Activated CD4-positive, alpha-beta T cell treated with anti-CD3 and anti-CD28 coated beads, Interleukin-2, amount 50 U/mL, for 48 hours (primary cell): ENCODE data around the gene TRAF3.
"Not testable (repeated sequence)": the region's sequence is repeated elsewhere in the genome, so short reads cannot be mapped to it uniquely, and the experiment has no call there.

Source experiments
- DNase-seq, 2 experiments: peaks; one replicate each; pipeline ENCODE4 v3.0.0-alpha.2; 2020

TRAF3 gene

DNA sequence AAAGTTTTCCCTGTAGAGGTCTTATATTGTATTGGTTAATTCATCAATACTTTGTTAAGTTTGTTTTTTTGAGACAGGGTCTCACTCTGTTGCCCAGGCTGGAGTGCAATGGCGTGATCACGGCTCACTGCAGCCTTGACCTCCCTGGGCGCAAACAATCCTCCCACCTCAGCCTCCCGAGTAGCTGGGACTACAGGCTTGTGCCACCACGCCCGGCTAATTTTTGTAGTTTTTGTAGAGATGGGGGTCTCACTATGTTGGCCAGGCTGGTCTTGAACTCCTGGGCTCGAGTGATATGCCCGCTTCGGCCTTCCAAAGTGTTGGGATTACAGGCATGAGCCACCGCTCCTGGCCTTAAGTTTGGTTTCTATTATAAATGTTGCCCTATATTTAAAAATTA lies 149.6 kb downstream of the TRAF3 start:
- not testable (repeated sequence) for DNase-seq

DNA sequence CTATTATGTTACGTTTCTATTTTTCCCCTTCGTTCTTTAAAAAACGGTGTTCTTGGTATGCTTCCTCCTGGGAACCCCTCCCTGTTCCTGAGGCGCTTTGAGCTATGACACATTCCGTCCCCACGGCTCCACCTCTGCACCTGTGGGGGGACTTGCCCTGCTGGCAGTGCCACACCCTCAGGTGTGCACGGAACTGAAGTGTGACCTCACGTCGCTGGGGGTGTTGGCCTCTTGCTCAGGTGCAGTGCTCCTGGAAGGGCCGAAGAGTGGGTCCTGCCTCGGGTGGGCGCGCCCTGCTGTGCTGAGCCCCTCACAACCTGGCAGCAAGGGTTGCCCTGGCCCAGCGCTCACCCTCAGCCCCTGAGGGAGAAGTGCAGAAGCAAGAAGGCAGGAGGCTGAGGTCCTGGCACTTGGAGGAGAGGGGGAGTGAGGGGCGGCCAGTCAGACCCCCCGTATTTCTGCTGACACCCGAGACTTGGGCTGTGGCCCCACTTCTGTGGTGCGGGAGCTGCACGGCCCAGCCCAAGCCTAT lies 150.2 kb downstream of the TRAF3 start:
- DNase-seq, result no peak

DNA sequence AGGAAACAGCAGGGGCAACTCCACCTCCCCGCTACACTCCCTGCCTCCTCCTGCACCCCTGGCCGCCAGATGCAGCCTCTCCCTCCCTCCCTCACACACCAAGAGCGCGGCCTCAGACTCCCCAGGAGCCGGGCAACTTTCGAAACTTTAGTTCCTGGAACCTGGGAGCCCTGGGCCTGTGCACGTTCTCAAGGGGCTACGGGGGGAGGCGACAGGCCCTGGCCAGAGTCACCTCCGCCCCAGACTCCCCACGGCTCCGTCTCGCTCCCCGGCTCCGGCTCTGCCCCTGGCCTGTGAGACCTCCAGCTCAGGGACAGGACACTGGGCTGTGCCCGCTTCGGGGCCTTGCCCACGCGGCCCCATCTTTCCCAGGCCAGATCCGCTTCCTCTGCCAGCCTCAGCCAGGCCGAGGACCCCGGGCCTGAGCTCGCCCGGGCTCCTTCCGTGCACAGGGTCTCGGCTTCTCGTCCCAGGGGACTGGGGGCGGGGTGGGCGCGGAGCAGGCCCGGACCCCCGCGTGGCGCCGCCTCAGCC lies 150.7 kb downstream of the TRAF3 start:
- no peak for DNase-seq

DNA sequence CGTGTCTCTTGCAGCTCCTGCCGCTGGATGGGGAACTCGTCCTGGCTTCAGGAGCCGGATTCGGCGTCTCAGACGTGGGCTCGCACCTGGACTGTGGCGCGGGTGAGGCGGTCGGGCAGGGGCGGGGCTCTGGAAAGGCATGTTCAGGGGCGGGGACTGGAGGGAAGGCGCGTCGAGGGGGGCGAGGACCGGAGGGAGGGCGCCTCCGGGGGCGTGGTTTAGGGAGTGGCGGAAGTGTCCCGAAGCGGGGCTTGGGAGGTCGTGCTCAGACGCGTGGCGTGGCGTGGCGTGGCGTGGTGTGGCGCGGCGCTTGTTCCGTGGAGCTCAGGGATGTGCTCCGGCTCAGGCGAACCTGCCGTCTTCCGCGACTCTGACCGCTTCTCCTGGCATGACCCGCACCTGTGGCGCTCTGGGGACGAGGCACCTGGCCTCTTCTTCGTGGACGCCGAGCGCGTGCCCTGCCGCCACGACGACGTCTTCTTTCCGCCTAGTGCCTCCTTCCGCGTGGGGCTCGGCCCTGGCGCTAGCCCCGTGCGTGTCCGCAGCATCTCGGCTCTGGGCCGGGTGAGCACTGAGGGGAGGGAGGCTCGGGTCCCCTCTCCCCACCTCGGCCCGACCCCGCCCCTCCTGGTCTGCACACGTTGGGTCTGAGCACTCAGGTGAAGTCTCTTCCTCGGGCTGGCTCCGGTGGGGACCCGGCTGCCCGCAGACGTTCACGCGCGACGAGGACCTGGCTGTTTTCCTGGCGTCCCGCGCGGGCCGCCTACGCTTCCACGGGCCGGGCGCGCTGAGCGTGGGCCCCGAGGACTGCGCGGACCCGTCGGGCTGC lies 151.4 kb downstream of the TRAF3 start:
- DNase-seq, result peak; percentile 62 to 71

DNA sequence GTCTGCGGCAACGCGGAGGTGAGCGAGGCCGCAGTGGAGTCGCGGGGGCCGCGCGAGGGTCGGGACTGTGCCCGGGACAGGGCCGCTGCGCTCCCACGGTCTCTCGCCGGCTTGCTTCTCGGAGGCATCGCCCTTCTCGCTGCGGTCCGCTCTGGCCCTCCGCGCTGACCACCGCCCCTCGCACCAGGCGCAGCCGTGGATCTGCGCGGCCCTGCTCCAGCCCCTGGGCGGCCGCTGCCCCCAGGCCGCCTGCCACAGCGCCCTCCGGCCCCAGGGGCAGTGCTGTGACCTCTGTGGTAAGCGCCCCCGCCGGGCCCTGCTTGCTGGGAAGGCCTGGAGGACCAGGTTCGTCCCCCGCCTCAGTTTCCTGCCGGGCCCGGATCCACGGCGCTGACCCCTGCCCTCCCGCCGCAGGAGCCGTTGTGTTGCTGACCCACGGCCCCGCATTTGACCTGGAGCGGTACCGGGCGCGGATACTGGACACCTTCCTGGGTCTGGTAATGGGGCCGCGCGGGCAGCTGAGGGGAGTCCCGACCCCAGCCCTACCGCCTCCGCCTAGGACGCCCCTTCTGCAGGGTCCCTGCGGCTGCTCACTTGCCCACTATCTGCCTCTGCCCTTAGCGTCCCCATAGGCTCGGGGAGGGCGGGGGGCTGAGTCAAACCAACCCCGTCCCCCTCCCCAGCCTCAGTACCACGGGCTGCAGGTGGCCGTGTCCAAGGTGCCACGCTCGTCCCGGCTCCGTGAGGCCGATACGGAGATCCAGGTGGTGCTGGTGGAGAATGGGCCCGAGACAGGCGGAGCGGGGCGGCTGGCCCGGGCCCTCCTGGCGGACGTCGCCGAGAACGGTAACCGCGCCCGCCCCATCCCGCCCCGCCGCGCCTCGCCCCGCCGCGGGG lies 152.2 kb downstream of the TRAF3 start:
- DNase-seq, result no peak

DNA sequence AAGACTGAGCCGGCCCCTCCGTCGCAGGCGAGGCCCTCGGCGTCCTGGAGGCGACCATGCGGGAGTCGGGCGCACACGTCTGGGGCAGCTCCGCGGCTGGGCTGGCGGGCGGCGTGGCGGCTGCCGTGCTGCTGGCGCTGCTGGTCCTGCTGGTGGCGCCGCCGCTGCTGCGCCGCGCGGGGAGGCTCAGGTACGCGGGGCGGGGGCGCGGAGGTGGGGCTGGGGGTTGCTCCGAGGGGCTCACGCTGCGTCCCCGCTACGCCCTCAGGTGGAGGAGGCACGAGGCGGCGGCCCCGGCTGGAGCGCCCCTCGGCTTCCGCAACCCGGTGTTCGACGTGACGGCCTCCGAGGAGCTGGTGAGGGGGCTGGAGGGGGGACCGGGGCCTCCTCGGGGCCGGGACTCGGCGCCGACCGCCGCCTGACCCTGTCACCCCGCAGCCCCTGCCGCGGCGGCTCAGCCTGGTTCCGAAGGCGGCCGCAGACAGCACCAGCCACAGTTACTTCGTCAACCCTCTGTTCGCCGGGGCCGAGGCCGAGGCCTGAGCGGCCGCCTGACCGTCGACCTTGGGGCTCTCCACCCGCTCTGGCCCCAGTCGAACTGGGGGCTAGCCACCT lies 153.0 kb downstream of the TRAF3 start:
- DNase-seq, result no peak

DNA sequence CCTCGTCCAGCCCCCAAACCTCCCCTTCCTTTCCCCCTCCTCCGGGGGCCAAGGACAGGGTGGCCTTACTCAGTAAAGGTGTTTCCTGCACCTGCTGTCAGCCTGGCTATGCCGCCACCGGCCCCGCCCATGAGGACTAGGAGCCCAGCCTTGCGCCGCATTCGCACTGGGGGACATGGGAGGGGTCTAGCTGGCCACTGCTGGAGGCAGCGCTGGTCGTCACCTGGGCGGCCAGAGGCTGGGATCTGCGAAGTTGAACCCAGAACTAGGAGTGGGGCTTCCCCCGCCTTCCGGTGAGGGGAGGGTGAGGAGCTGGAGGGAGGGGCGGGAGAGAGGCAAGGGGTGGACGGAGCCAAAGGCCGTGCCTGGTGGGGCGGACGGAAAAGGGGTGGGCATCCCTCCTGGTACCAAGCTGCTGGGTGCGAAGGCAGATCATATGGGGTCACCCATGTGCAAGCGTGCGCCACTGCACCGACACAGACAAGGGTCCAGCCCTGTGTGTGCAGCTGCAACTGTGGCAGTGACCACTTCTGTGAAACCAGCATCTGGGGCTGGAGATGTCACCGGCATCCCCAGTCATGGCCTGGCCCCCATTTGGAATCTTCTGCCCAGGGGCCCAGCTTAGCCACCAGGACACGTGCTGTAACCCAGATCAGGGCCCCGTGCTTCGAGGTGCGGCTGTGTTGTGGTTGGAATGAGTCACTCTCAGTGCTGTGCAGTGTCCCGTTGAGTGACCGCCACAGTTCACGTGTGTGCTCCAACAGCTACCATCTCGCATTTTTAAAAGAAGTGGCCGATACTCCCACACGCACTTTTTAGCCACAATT lies 153.7 kb downstream of the TRAF3 start:
- DNase-seq, result no peak

DNA sequence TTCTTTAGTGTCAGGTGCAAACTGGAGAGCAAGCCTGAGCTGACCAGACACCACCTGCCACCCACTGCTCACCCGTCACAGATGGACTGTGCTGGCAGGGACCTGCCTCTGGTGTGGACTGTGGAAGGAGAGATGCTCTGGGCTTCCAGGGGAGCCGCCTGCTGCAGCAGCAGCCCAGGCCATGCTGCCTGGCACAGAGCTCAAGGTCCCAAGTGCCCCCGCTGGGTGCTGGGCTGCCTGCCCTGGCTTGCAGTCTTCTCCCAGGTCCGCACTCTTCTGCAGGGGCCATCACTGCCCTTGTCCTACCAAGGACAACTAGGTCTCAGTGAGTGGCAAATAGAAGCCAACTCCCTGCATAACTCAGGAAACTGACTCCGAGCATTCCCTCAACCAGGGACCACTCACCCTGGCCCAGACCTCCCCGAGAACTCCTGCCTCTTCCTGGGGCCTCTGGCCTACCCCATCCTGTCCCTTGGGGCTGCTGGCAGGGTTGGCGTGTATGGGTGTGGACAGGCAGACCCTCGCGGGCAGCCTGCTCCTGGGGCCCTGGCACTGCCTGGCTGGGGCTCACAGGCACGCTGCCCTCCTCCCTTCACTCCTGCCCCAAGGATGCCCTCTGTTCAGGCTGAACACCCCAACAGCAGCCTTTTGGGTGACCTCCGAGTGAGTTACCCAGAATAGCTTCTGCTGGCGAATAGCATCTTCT lies 154.5 kb downstream of the TRAF3 start:
- DNase-seq, result no peak

DNA sequence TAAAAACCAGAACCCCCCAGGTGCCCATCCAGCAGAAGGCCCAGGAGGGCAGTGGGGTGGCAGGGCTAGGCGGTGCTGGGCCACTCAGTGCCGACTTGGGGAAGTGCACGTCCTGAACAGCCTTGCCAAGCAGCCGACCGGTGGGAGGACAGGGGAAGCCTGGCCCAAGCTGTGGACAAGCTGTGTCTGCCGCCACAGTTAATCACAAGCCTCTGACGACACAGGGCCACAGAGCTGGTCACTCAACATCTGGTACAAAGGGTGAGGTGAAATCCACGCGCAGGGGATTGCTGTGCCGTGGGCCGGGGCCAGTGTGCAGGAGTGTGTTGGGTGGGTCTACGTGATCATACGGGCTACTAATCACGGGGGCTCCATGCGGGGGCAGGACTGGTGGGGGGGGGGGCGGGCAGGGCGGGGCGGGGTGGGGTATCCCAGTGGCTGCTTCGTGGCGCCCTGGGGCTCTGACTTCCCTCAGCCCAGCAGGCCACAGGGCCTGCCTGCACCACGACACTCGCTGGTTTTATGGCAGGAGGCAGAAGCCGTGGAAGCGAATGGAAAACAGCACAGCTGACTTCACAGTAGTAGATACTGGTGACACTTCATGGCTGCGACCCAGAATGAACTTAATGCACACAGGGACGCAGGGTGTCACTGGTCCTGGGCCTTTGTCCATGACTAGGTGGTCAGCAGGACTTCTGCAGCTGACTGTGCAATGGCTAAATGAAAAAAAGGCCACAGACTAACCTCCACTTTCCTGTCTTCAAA lies 155.4 kb downstream of the TRAF3 start:
- no peak for DNase-seq

DNA sequence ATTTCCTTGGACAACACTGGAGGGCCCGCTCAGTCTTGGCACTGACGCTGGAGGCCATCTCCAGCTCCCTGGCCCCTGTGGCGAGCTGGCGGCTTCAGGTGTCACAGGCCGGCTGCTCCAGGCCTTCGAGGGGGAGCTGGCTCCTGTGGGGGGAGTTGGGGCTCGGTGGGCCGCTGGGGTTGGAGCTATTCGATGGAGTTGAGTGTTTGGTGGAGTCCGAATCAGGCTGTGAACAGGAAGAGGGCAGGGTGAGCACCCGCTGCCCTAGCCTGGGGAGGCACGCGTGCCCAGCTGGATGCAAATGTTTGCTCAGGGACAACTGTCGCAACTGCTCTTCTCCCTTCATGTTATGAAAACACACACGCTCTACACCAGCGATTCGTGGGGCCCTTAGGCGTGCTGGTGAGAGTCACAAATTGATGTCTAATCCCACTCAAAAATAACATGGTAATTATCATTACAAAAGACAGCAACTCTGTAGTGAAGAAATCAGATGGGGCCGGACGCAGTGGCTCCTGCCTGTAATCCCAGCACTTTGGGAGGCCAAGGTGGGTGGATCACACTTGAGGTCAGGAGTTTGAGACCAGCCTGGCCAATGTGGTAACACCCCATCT lies 156.5 kb downstream of the TRAF3 start:
- no peak for DNase-seq

DNA sequence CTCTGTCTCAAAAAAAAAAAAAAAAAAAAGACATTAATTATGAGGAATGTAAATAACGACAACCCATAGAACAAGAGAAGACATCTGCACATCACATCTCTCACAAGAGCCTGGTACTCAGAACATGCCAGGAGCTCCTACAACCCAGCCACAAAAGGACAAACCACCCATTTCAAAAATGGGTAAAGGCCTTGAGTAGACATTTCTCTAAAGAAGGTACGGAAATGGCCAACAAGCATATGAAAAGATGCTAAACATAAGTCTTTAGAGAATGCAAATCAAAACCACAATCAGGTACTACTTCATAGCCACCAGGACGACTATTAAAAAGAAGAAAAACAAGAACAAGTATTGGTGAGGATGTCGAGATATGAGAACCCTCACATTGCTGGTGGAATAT lies 158.5 kb downstream of the TRAF3 start:
- DNase-seq, result no peak

DNA sequence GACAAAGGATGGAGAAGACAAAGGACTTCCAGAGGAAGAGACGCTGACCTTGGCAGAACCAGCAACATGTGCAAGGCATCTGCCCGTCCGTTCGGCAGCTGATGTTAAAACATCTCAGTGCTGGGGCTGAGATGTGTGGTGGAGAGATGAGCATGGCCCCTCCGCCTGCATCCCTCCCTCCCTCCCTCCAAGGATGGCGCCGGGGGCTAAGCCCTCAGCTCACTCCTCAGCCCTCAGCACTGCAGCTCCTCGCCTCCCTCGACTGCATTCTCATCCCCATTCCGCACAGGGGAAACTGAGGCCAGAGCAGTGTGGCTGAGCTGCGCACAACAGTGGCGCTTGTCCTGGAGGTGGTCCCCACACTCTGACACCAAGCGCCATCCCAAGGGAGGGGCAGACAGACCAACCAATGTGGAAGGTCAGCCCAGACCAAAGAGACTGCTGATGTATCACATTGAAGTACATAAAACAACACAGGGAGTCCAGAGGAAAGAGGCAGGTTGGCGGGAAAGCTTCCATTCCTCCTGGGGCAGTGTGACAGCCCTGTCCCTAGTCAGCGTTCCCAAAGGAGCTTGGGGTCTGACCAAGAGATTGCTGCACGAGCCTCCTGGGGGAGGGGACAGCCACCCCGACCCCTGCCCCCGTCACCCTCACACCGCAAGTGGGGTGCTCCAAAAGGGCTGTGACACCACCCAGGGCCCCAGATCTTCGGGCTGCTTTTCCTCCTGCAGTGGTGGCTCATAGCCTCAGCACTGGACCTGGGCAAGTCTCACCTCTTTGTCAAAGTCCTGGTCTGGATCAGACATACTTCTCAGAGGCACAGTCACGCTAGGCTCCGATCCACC lies 160.3 kb downstream of the TRAF3 start:
- DNase-seq, result no peak

DNA sequence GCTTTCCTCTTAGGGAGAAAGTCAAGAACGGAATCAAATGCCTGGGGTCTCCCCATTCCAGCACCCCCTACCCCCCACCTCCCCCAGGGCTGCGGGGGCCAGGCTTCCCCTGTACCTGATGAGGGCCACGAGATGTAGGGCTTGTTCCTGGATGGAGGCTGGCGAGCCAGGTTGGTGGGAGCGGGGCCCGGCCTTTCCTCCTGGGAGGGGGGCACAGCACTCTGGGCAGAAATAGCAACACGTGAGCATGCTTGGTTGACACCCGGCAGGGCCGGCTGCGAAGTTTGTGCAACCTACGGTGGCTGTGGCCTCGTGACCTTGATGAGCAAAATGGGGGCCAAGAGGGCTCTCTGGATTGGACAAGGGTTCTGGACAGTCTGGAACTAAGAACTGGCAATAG lies 160.9 kb downstream of the TRAF3 start:
- DNase-seq, result no peak

DNA sequence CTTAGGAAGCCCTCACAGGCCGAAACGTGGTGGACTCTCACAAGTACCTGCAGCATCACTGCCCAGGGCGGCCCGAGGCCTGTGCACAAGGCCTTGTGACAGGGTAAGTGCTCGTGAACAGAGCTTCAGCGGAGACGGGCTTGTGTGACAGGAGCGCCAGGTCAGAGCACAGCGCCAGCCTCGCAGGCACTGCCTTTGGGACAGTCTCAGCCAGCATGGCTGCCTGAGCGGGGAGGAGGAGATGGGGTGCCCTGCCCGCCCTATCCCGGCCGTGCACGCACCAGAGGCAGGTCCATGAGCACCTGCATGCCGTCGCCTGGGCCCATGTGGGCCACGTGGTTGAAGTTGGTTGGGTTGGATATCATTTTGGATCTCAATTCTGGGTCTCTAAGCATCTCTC lies 162.1 kb downstream of the TRAF3 start:
- DNase-seq, result no peak

DNA sequence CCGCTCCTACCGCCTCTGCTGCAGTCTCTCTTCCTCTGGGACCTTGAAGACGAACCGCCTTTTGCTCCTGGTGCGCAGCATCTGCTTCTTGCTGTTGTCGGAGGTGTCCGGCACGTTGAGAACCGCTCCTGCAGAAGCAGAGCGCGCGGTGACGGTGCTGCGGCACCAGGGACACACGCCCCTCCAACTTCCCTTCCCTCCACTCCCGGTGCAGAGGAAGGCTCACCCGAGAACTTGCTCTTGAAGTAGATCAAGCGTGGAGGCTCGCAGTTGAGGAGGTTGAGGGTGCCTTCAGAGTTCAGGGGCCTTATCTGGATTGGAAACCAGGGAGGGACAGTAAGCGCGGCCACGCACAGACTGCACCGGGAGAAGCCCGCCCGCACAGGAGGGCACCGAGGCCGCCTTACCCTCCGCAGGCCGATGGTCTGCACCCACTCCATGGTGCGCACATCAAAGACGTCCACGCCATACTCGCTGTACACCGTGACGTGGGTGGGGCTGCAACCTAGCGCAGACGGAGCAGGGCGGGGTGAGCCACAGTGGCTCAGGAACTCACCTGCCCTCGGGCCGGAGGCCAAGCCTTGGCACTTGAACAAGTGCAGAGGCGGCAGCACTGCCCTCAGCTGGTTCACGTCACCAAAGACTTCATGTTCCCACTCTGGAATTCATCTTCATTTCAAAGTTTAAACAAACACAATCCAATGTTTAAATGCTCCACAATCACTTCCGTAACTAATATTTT lies 162.7 kb downstream of the TRAF3 start:
- no peak for DNase-seq

DNA sequence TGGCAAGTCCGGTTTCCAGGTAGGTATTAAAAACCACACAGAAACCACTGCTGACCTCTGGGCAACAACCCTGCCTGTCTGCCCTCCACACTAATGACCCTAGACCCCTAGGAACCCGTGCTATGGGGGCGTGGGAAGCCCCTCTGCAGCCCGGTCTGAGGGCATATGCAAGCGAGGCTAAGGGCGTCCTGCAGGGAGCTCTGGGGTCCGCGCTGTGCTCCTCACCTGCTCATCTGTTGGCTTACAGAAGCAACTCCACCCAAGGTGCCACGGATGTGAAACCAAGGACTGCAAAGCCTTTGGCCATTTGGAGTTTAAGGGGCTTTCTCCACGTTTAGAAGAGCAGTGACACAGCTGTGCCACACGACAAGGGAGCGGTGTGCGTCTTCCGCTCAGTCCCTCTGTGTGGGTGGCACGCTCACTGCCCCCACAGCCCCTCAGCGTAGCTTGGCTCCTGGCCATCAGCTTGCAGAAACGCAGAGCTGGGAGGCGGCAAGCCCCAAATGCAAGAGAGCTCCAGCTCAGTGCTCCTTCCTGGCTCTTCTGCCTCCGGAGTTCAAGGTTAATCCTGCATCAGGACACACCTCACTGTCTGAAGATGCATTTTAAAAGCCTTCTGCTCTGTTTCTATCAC lies 163.6 kb downstream of the TRAF3 start:
- DNase-seq, result no peak

DNA sequence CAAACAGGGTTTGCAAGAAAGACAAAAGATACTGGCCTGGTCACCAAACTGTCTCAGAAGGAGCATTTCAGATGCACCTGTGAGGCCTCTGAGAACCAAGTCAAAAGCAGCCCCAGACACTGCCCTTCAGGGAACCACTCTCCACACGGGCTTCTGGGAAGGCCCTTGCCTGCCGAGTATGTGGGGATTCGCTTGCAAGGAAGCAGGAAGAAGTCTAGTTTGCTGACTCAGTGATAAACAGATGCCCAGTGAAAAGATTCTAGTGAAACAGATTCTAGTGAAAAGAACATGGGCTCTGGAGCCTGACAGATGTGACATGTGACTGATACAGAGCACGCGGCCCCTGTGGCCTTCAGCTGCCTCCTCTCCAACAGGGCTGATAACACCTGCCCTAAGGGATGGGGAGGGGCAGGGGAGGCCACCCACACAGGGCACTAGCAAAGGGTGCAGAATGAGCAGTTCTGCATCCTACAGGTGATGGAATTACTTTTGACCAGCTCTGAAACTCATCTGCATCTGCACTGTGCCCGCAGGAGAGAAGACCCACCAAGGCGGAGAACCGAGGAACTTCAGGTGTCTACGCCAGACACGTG lies 164.3 kb downstream of the TRAF3 start:
- no peak for DNase-seq

DNA sequence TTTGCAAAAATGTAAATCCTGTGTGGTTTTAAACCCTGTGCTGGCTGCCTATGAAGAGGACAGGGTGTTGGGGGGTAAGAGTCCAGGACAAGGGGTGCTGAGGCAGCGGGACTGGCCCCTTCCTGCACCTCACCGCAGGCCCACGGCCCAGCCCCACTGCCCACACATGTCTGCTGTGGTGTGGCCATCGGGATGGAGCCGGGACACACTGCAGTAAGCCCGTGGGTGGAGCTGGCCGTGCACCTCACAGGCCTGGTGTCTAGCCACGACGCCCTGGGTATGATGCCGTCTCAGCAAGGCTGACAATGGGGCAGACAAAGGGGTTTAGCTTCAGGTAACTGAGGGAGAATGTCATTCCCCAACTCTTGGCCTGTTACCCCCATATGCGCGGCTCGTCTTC lies 164.8 kb downstream of the TRAF3 start:
- DNase-seq, result no peak
